ENCODE measurements around the gene SCYGR8.

GRCh38 chr2:227696990-227697679, 48.6 kb upstream of the SCYGR8 start:
- TF ChIP-seq, protein P1, sequence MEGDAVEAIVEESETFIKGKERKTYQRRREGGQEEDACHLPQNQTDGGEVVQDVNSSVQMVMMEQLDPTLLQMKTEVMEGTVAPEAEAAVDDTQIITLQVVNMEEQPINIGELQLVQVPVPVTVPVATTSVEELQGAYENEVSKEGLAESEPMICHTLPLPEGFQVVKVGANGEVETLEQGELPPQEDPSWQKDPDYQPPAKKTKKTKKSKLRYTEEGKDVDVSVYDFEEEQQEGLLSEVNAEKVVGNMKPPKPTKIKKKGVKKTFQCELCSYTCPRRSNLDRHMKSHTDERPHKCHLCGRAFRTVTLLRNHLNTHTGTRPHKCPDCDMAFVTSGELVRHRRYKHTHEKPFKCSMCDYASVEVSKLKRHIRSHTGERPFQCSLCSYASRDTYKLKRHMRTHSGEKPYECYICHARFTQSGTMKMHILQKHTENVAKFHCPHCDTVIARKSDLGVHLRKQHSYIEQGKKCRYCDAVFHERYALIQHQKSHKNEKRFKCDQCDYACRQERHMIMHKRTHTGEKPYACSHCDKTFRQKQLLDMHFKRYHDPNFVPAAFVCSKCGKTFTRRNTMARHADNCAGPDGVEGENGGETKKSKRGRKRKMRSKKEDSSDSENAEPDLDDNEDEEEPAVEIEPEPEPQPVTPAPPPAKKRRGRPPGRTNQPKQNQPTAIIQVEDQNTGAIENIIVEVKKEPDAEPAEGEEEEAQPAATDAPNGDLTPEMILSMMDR (IDR thresholded peaks at IDR 0.05): no peak
- no peak for TF ChIP-seq POLR2AphosphoS5 (IDR thresholded peaks at IDR 0.05)

Data from suprapubic skin (tissue), 3 donors.